SK-N-MC (cell line): ENCODE measurements around the gene CLEC4M.
"Not testable (repeated sequence)": the region's sequence is repeated elsewhere in the genome, so short reads cannot be mapped to it uniquely, and the experiment has no call there.

ENCODE experiments used
- DNase-seq: peaks from one replicate; pipeline ENCODE4 v3.0.0-alpha.2; 2011; ENCODE audit warnings: low read depth, low spot score
- H3K27ac ChIP-seq: fragments of 200-600 bp; sonication (generic); 2 replicates; pipeline ENCODE4 v1.5.1; 2016; ENCODE audit warnings: mixed run types
- H3K36me3 ChIP-seq: fragments of 200-600 bp; sonication (generic); 2 replicates; pipeline ENCODE4 v1.6.1; 2017; ENCODE audit warnings: antibody characterized with exemption, low read length, mixed read lengths; ENCODE audit not compliant: insufficient read depth
- H3K4me3 ChIP-seq: fragments of 200-600 bp; sonication (generic); 2 replicates; pipeline ENCODE4 v1.5.1; 2016
- H3K9ac ChIP-seq: fragments of 200-600 bp; sonication (generic); 2 replicates; pipeline ENCODE4 v1.8.0; 2017; ENCODE audit warnings: mixed run types, mixed read lengths; ENCODE audit not compliant: insufficient read length
- H3K9me3 ChIP-seq: fragments of 200-600 bp; sonication (generic); 2 replicates; pipeline ENCODE4 v1.6.1; 2017; ENCODE audit warnings: low read depth, mild to moderate bottlenecking, antibody characterized with exemption, low read length, moderate library complexity, mixed read lengths
- EZH2 ChIP-seq: fragments of 200-600 bp; sonication (generic); IDR thresholded peaks from one replicate; pipeline ENCODE4 v1.6.1; 2017; ENCODE audit warnings: antibody characterized with exemption
- FOXP2 ChIP-seq: optimal IDR thresholded peaks from 2 replicates; pipeline ENCODE3; 2011; ENCODE audit warnings: mild to moderate bottlenecking, moderate library complexity; ENCODE audit not compliant: insufficient read depth; ENCODE audit errors: extremely low read length, control extremely low read depth
- POLR2AphosphoS5 ChIP-seq: IDR thresholded peaks from 2 replicates; pipeline ENCODE4 v1.6.1; 2012; ENCODE audit warnings: mild to moderate bottlenecking, low read depth, low read length, borderline replicate concordance

CLEC4M gene

DNA sequence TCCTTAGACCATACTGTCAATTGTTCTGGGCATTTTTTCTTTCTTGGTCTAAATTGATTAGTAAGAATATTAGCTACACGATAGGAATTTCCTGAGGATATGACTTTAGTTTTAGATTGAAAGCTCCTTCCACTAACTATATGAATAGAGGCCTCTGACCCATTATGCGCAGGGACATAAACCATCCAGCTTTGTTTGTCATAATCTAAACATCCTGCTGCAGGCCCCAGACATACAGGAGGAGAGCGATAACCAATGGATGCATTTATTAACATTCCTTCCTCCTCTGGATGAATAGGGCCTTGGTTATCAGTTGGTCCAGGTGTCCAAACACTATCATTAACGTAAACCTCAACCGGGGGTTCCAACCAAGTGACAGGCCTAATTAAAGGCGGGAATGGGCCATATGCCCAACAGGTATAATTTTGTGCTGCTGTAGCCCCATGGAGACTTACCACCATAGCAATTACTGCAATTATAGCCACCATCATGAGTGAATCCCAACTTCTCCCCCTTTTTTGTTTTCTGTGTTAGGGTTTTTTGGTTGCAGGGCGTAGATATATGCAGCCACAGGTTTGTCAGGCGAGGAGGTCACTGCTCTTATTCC is 32.6 kb downstream of the CLEC4M start:
- Histone ChIP-seq H3K4me3 (no peak overlapping the region), H3K36me3 (no peaks in the 10 kb centered on the region), H3K9ac (no peak overlapping the region), H3K9me3 (no peaks in the 10 kb centered on the region), H3K27ac (no peak overlapping the region)
- no peak for TF ChIP-seq POLR2AphosphoS5
- no peak for TF ChIP-seq FOXP2
- no peak for TF ChIP-seq EZH2
- DNase-seq: no peak

GRCh38 chr19:7799640-7800355 is 36.8 kb downstream of the CLEC4M start:
- H3K9me3 ChIP-seq: no peaks in the 10 kb centered on the region
- no peaks in the 10 kb centered on the region for H3K36me3 ChIP-seq
- H3K9ac ChIP-seq: no peak overlapping the region
- DNase-seq: no peak
- TF ChIP-seq POLR2AphosphoS5 (no peak), EZH2 (no peak), FOXP2 (no peak)
- H3K4me3 ChIP-seq: peak overlapping the region; percentile 65
- no peak overlapping the region for H3K27ac ChIP-seq

- no peak for DNase-seq
Observed at GRCh38 chr19:7801020-7801570, 38.1 kb downstream of the CLEC4M start.

DNA sequence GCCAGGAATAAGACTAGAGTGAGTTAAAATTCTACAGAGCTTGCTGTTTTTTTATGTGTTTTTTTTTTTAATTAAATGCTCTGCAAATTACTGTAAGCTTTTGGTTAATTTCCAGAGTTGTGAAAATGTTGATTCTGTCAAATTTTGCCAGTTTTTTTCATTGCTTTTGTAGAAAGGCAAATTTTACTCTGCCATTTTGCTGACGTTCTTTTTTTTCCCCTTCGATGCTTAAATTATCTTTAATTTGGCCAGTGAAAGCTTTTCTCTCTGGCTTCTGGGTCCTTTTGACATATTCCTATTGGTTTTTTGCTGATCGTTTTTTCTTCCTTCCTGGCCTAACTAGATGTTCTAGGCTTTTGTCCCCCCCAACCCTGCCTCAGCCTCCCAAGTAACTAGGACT is 43.2 kb downstream of the CLEC4M start:
- DNase-seq: no peak
- H3K4me3 ChIP-seq: no peak overlapping the region
- H3K27ac ChIP-seq: no peak overlapping the region
- TF ChIP-seq POLR2AphosphoS5: no peak
- no peak for TF ChIP-seq EZH2
- TF ChIP-seq FOXP2: no peak
- no peak overlapping the region for H3K9ac ChIP-seq
- H3K36me3 ChIP-seq: no peaks in the 10 kb centered on the region
- H3K9me3 ChIP-seq: no peaks in the 10 kb centered on the region

More at GRCh38 chr19:7801020-7801570, 38.1 kb downstream of the CLEC4M start:
- Histone ChIP-seq H3K9me3 (no peaks in the 10 kb centered on the region), H3K27ac (no peak overlapping the region), H3K9ac (no peak overlapping the region), H3K4me3 (no peak overlapping the region), H3K36me3 (no peaks in the 10 kb centered on the region)
- TF ChIP-seq FOXP2 (no peak), EZH2 (no peak), POLR2AphosphoS5 (no peak)

GRCh38 chr19:7806876-7807275 is 43.8 kb downstream of the CLEC4M start:
- H3K9me3 ChIP-seq: no peaks in the 10 kb centered on the region
- DNase-seq: no peak
- no peak overlapping the region for H3K4me3 ChIP-seq
- H3K27ac ChIP-seq: no peak overlapping the region
- TF ChIP-seq POLR2AphosphoS5: no peak
- no peak for TF ChIP-seq FOXP2
- no peak overlapping the region for H3K9ac ChIP-seq
- no peaks in the 10 kb centered on the region for H3K36me3 ChIP-seq

GRCh38 chr19:7808108-7808507 is 45.1 kb downstream of the CLEC4M start:
- TF ChIP-seq FOXP2 (no peak), EZH2 (no peak), POLR2AphosphoS5 (no peak)
- no peak for DNase-seq
- no peaks in the 10 kb centered on the region for H3K9me3 ChIP-seq
- H3K9ac ChIP-seq: no peak overlapping the region
- no peaks in the 10 kb centered on the region for H3K36me3 ChIP-seq
- H3K4me3 ChIP-seq: no peak overlapping the region
- H3K27ac ChIP-seq: no peak overlapping the region

- H3K9me3 ChIP-seq: no peaks in the 10 kb centered on the region
- H3K9ac ChIP-seq: no peak overlapping the region
- TF ChIP-seq POLR2AphosphoS5 (no peak), FOXP2 (no peak), EZH2 (no peak)
- H3K27ac ChIP-seq: no peak overlapping the region
- H3K4me3 ChIP-seq: no peak overlapping the region
- DNase-seq: no peak
- no peaks in the 10 kb centered on the region for H3K36me3 ChIP-seq
Observed at GRCh38 chr19:7811989-7812388, 48.9 kb downstream of the CLEC4M start.

DNA sequence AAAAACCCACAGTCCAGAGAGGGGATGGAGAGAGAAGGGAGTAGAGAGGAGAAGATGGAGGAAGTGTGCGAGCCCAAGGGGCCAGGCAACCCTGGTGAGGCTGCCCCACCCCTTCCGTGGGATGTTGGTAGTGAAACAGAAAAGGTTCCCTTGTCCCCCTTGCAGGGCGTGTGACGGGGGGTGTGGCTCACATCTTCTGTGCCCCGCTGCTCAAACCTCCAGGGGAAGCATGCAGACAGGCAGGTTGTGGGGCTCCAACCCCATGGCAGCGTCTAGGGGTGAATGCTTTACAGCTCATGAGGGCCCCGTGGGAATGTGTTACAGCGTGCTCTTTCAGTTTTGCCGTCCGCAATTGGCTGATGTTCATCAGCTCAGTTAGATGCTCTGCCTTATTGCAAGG is 52.3 kb downstream of the CLEC4M start:
- DNase-seq: no peak
- Histone ChIP-seq H3K4me3 (no peak overlapping the region), H3K36me3 (no peaks in the 10 kb centered on the region), H3K9ac (no peak overlapping the region), H3K27ac (no peak overlapping the region), H3K9me3 (no peaks in the 10 kb centered on the region)
- TF ChIP-seq POLR2AphosphoS5: no peak
- no peak for TF ChIP-seq FOXP2
- TF ChIP-seq EZH2: no peak

GRCh38 chr19:7816040-7816439 is 53.0 kb downstream of the CLEC4M start:
- not testable (repeated sequence) for H3K36me3 ChIP-seq, H3K9ac ChIP-seq

More at GRCh38 chr19:7816040-7816439, 53.0 kb downstream of the CLEC4M start:
- DNase-seq, H3K27ac ChIP-seq, H3K4me3 ChIP-seq, H3K9me3 ChIP-seq: not testable (repeated sequence)
